ENCODE results near the gene OVAAL.

The OVAAL gene

GRCh38 chr1:180524915-180525714, 33.6 kb upstream of the OVAAL start:
- H3K9me3 ChIP-seq (ENCODE audit: control insufficient read depth, insufficient read depth, low read length), result no peaks in the 10 kb centered on the region
- no peaks in the 10 kb centered on the region for H3K36me3 ChIP-seq (ENCODE audit: control insufficient read depth, low read length)
- no peak for TF ChIP-seq EZH2phosphoT487 (IDR thresholded peaks at IDR 0.05; ENCODE audit: borderline replicate concordance, low read length)
- TF ChIP-seq CTCF (IDR thresholded peaks at IDR 0.05; ENCODE audit: low read depth, low read length, poor library complexity, severe bottlenecking), result no peak
- H3K4me1 ChIP-seq (ENCODE audit: control insufficient read depth, low read length), result peaks cover 4% of the 10 kb centered on the region; the same call in 1 of the 2 replicates
- H3K27me3 ChIP-seq (ENCODE audit: control insufficient read depth, low read length), result no peaks in the 10 kb centered on the region
- no peaks in the 10 kb centered on the region for H3K9me2 ChIP-seq (replicated peaks; ENCODE audit: control insufficient read depth, low read length)
- no peak overlapping the region for H3K4me3 ChIP-seq (ENCODE audit: low read length)
- H4K20me1 ChIP-seq (ENCODE audit: control insufficient read depth, insufficient read depth, low read depth, low read length), result no peaks in the 10 kb centered on the region
- peak overlapping the region; percentile 33; the same call in 1 of the 2 replicates for H3K4me2 ChIP-seq (ENCODE audit: low read length)
- no peaks in the 10 kb centered on the region for H3F3A ChIP-seq (ENCODE audit: control insufficient read depth, insufficient read depth)
- H3K27ac ChIP-seq (ENCODE audit: low read depth, low read length), result no peak overlapping the region
- H3K79me2 ChIP-seq (ENCODE audit: control insufficient read depth, low read length), result no peaks in the 10 kb centered on the region

GRCh38 chr1:180525715-180526039, 33.1 kb upstream of the OVAAL start:
- TF ChIP-seq EZH2phosphoT487 (IDR thresholded peaks at IDR 0.05; ENCODE audit: borderline replicate concordance, low read length) (no peak), CTCF (IDR thresholded peaks at IDR 0.05; ENCODE audit: low read depth, low read length, poor library complexity, severe bottlenecking) (no peak)
- Histone ChIP-seq H3K27ac (ENCODE audit: low read depth, low read length) (no peak overlapping the region), H3F3A (ENCODE audit: control insufficient read depth, insufficient read depth) (no peaks in the 10 kb centered on the region), H3K4me1 (ENCODE audit: control insufficient read depth, low read length) (peaks cover 4% of the 10 kb centered on the region; the same call in 1 of the 2 replicates), H3K36me3 (ENCODE audit: control insufficient read depth, low read length) (no peaks in the 10 kb centered on the region), H3K9me3 (ENCODE audit: control insufficient read depth, insufficient read depth, low read length) (no peaks in the 10 kb centered on the region), H3K9me2 (replicated peaks; ENCODE audit: control insufficient read depth, low read length) (no peaks in the 10 kb centered on the region), H3K4me2 (ENCODE audit: low read length) (peak overlapping the region; percentile 33; the same call in 1 of the 2 replicates), H3K79me2 (ENCODE audit: control insufficient read depth, low read length) (no peaks in the 10 kb centered on the region), H4K20me1 (ENCODE audit: control insufficient read depth, insufficient read depth, low read depth, low read length) (no peaks in the 10 kb centered on the region), H3K27me3 (ENCODE audit: control insufficient read depth, low read length) (0 out of 2 replicates have a peak, but pooled peaks cover 3% of the 10 kb centered on the region), H3K4me3 (ENCODE audit: low read length) (no peak overlapping the region)

GRCh38 chr1:180527101-180527669, 31.6 kb upstream of the OVAAL start:
- H3F3A ChIP-seq (ENCODE audit: control insufficient read depth, insufficient read depth), result no peaks in the 10 kb centered on the region

More at GRCh38 chr1:180527101-180527669, 31.6 kb upstream of the OVAAL start:
- TF ChIP-seq CTCF (IDR thresholded peaks at IDR 0.05; ENCODE audit: low read depth, low read length, poor library complexity, severe bottlenecking) (no peak), EZH2phosphoT487 (IDR thresholded peaks at IDR 0.05; ENCODE audit: borderline replicate concordance, low read length) (no peak)
- Histone ChIP-seq H3K4me1 (ENCODE audit: control insufficient read depth, low read length) (peaks cover 4% of the 10 kb centered on the region; the same call in 1 of the 2 replicates), H3K9me3 (ENCODE audit: control insufficient read depth, insufficient read depth, low read length) (no peaks in the 10 kb centered on the region), H3K27ac (ENCODE audit: low read depth, low read length) (no peak overlapping the region), H3K9me2 (replicated peaks; ENCODE audit: control insufficient read depth, low read length) (no peaks in the 10 kb centered on the region), H3K4me3 (ENCODE audit: low read length) (no peak overlapping the region), H3K36me3 (ENCODE audit: control insufficient read depth, low read length) (no peaks in the 10 kb centered on the region), H3K79me2 (ENCODE audit: control insufficient read depth, low read length) (no peaks in the 10 kb centered on the region), H4K20me1 (ENCODE audit: control insufficient read depth, insufficient read depth, low read depth, low read length) (no peaks in the 10 kb centered on the region), H3K27me3 (ENCODE audit: control insufficient read depth, low read length) (0 out of 2 replicates have a peak, but pooled peaks cover 3% of the 10 kb centered on the region), H3K4me2 (ENCODE audit: low read length) (no peak overlapping the region)

Data from DOHH2 (cell line).